Endothelial cell of umbilical vein (primary cell): ENCODE data around the gene CD163. TPM values are rescaled to one million over a fixed set of nuclear protein-coding genes. Genes with fewer than 3 reads are reported as not detected.

Experiments used
- BruUV-seq: library from RNA; stranded (reverse); fragments of 400-500 nt; replicated peaks from 2 replicates; lab custom pipeline; 2021; lab: Mats Ljungman, UMichigan
- CTCF ChIA-PET: fragments of 300-600, 350-600 bp; sonication (Branson Sonifier 250); formaldehyde crosslinking; loops from one replicate; lab custom pipeline; 2021; ENCODE audit warnings: antibody characterized with exemption, inconsistent platforms; lab: Charles Lee
- POLR2A ChIA-PET: fragments of 300-600, 350-600 bp; sonication (Branson Sonifier 250); formaldehyde crosslinking; loops from one replicate; lab custom pipeline; 2021; ENCODE audit warnings: antibody characterized with exemption, inconsistent platforms; lab: Charles Lee
- DNase-seq: peaks from one replicate; pipeline ENCODE4 v3.0.0-alpha.2; 2011; ENCODE audit warnings: low read depth, low spot score
- FAIRE-seq: peaks from 2 replicates; lab custom pipeline; 2011; peaks lifted over from hg19 to GRCh38; lab: Jason Lieb, UNC
- H2AFZ ChIP-seq: 2 replicates; pipeline ENCODE4 v1.6.0; 2012; ENCODE audit warnings: low read depth, low read length, control low read depth, inconsistent platforms
- H3K27ac ChIP-seq: 2 replicates; pipeline ENCODE4 v1.5.1; 2011; ENCODE audit warnings: low read depth, mild to moderate bottlenecking, control low read depth, low read length, moderate library complexity; ENCODE audit not compliant: insufficient read depth
- H3K27me3 ChIP-seq, 2 experiments: 2 replicates each; pipeline versions ENCODE4 v1.6.0 to v1.6.1; 2011; ENCODE audit warnings: low read length in 2 of 2, mixed read lengths in 1 of 2; ENCODE audit not compliant: control insufficient read depth in 2 of 2, insufficient read depth in 2 of 2
- H3K36me3 ChIP-seq, 2 experiments: 2 replicates in 1 of 2; 3 replicates in 1 of 2; pipeline ENCODE4 v1.5.1; 2011; ENCODE audit warnings: low read length in 2 of 2, mild to moderate bottlenecking in 1 of 2, moderate library complexity in 1 of 2; ENCODE audit not compliant: control insufficient read depth in 2 of 2, insufficient read depth in 2 of 2; ENCODE audit errors: extremely low read depth in 1 of 2
- H3K4me1 ChIP-seq: 3 replicates; pipeline ENCODE4 v1.5.1; 2011; ENCODE audit warnings: mild to moderate bottlenecking, low read length; ENCODE audit not compliant: control insufficient read depth, insufficient read depth; ENCODE audit errors: extremely low read depth
- H3K4me2 ChIP-seq: 2 replicates; pipeline ENCODE4 v1.6.1; 2011; ENCODE audit warnings: low read length, control low read depth, mixed read lengths; ENCODE audit not compliant: insufficient read depth
- H3K4me3 ChIP-seq, 3 experiments: fragments of 200-600 bp in 1 of 3; sonication (generic), shearing (Covaris generic) in 1 of 3; replicated peaks in 1 of 3; 2 replicates each; pipeline ENCODE4 v1.5.1; 2011 to 2016; ENCODE audit warnings: control low read depth in 3 of 3, low read length in 3 of 3, mild to moderate bottlenecking in 2 of 3, inconsistent platforms in 1 of 3, low read depth in 1 of 3, moderate library complexity in 1 of 3; ENCODE audit not compliant: insufficient read depth in 1 of 3
- H3K79me2 ChIP-seq: 2 replicates; pipeline ENCODE4 v1.6.0; 2012; ENCODE audit warnings: low read length, inconsistent platforms; ENCODE audit not compliant: control insufficient read depth, insufficient read depth
- H3K9ac ChIP-seq: replicated peaks from 2 replicates; pipeline ENCODE3; 2011; ENCODE audit warnings: low read length, control low read depth; ENCODE audit not compliant: insufficient read depth; ENCODE audit errors: extremely low read depth
- H3K9me1 ChIP-seq: replicated peaks from 3 replicates; pipeline ENCODE4 v1.6.0; 2011; ENCODE audit warnings: mild to moderate bottlenecking, low read length; ENCODE audit not compliant: control insufficient read depth, insufficient read depth; ENCODE audit errors: extremely low read depth
- H3K9me3 ChIP-seq: replicated peaks from 2 replicates; pipeline ENCODE4 v1.5.1; 2012; ENCODE audit warnings: low read length, inconsistent platforms; ENCODE audit not compliant: control insufficient read depth, insufficient read depth
- H4K20me1 ChIP-seq: replicated peaks from 2 replicates; pipeline ENCODE3; 2011; ENCODE audit warnings: mild to moderate bottlenecking, low read length; ENCODE audit not compliant: control insufficient read depth, insufficient read depth; ENCODE audit errors: extremely low read depth
- EZH2 ChIP-seq: IDR thresholded peaks from 2 replicates; pipeline ENCODE4 v1.6.1; 2012; ENCODE audit warnings: borderline replicate concordance, low read depth, mild to moderate bottlenecking, moderate library complexity, low read length, inconsistent platforms; ENCODE audit not compliant: severe bottlenecking
- FOS ChIP-seq: IDR thresholded peaks from 2 replicates; pipeline ENCODE4 v1.6.1; 2011; ENCODE audit warnings: mild to moderate bottlenecking, low read length, moderate library complexity, borderline replicate concordance; ENCODE audit not compliant: insufficient read depth
- GATA2 ChIP-seq: IDR thresholded peaks from 2 replicates; pipeline ENCODE4 v1.7.0; 2011; ENCODE audit warnings: low read depth, mild to moderate bottlenecking, moderate library complexity, mixed read lengths, low read length; ENCODE audit not compliant: insufficient read length, insufficient read depth
- JUN ChIP-seq: IDR thresholded peaks from 2 replicates; pipeline ENCODE4 v1.6.1; 2011; ENCODE audit warnings: borderline replicate concordance, low read depth; ENCODE audit not compliant: insufficient read length, insufficient read depth
- MYC ChIP-seq: IDR thresholded peaks from one replicate; pipeline ENCODE4 v1.6.1; 2011; ENCODE audit warnings: mild to moderate bottlenecking, low read depth, low read length
- POLR2A ChIP-seq: IDR thresholded peaks from 2 replicates; pipeline ENCODE4 v1.6.1; 2012; ENCODE audit warnings: low read depth, mild to moderate bottlenecking, control low read depth, low read length
- POLR2AphosphoS5 ChIP-seq: IDR thresholded peaks from 2 replicates; pipeline ENCODE4 v1.6.1; 2012; ENCODE audit warnings: low read depth, mild to moderate bottlenecking, control low read depth, low read length, moderate library complexity; ENCODE audit not compliant: insufficient read depth
- dilution Hi-C: fragments of 300-500 bp; cut with MboI; formaldehyde crosslinking; loops from one replicate; pipeline ENCODE4 v1.15.0; 2019; ENCODE audit warnings: low sequenced_read_pairs; ENCODE audit not compliant: extremely low pct_ligation_motif_present
- intact Hi-C: fragments of 100-400 bp; cut with micrococcal nuclease; formaldehyde crosslinking; loops from one replicate; pipeline ENCODE4 v1.10.0; 2022
- polyA plus RNA-seq, 4 experiments: library from polyadenylated mRNA; depleted of rRNA in 3 of 4; stranded (reverse) in 3 of 4; unstranded in 1 of 4; fragments of >200 nt; gene quantifications; 2 replicates each; pipeline versions ENCODE4 v1.2.1 to v1.2.3, GENCODE V29; 2011 to 2012; ENCODE audit warnings: missing spikeins in 1 of 4
- total RNA-seq: library from RNA; stranded (reverse); gene quantifications from 2 replicates; pipeline ENCODE4 v1.2.3, GENCODE V29; 2021
- TF ChIP-seq, protein P1 (sequence below): IDR thresholded peaks from 2 replicates; pipeline ENCODE4 v1.6.1; 2011; ENCODE audit not compliant: insufficient read depth, insufficient read length
- TF ChIP-seq, protein P2 (sequence below), 2 donors: IDR thresholded peaks; 1 replicate in 1 of 2; 2 replicates in 1 of 2; pipeline ENCODE4 v1.5.1; 2011; ENCODE audit warnings: low read length in 2 of 2, mild to moderate bottlenecking in 2 of 2, moderate library complexity in 2 of 2, control low read depth in 1 of 2, inconsistent platforms in 1 of 2, low read depth in 1 of 2; ENCODE audit not compliant: insufficient read depth in 1 of 2; ENCODE audit errors: extremely low read depth in 1 of 2

The CD163 gene
- total and polyA plus RNA-seq, 2 donors (not counting 3 experiments of a cell fraction or from before 2014, with no cell fraction given), result not detected

- no TSS peak for BruUV-seq
- FAIRE-seq (no peak), DNase-seq (no peak)
- dilution Hi-C loops, result no loop called here
- no peak for TF ChIP-seq GATA2
- TF ChIP-seq POLR2AphosphoS5, result no peak
- TF ChIP-seq EZH2, result no peak
- no peak for TF ChIP-seq MYC
- TF ChIP-seq JUN, result no peak
- no peak for TF ChIP-seq POLR2A
- TF ChIP-seq, protein P1, sequence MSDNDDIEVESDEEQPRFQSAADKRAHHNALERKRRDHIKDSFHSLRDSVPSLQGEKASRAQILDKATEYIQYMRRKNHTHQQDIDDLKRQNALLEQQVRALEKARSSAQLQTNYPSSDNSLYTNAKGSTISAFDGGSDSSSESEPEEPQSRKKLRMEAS, result no peak
- TF ChIP-seq, protein P2, sequence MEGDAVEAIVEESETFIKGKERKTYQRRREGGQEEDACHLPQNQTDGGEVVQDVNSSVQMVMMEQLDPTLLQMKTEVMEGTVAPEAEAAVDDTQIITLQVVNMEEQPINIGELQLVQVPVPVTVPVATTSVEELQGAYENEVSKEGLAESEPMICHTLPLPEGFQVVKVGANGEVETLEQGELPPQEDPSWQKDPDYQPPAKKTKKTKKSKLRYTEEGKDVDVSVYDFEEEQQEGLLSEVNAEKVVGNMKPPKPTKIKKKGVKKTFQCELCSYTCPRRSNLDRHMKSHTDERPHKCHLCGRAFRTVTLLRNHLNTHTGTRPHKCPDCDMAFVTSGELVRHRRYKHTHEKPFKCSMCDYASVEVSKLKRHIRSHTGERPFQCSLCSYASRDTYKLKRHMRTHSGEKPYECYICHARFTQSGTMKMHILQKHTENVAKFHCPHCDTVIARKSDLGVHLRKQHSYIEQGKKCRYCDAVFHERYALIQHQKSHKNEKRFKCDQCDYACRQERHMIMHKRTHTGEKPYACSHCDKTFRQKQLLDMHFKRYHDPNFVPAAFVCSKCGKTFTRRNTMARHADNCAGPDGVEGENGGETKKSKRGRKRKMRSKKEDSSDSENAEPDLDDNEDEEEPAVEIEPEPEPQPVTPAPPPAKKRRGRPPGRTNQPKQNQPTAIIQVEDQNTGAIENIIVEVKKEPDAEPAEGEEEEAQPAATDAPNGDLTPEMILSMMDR (IDR thresholded peaks at IDR 0.05; ENCODE audit: extremely low read depth in 1 of 2, insufficient read depth in 1 of 2, low read depth in 1 of 2, low read length in 2 of 2), result no peak
- TF ChIP-seq FOS, result no peak
- Histone ChIP-seq H3K4me2 (no peak overlapping the region), H3K9me1 (no peaks in the 10 kb centered on the region), H3K27me3 (peaks cover 9% of the 10 kb centered on the region in 2 experiments), H3K9me3 (no peaks in the 10 kb centered on the region), H3K27ac (no peak overlapping the region), H3K79me2 (no peaks in the 10 kb centered on the region), H2AFZ (no peak overlapping the region), H3K4me1 (no peaks in the 10 kb centered on the region), H4K20me1 (no peaks in the 10 kb centered on the region), H3K4me3 (no peak overlapping the region), H3K9ac (no peak overlapping the region), H3K36me3 (no peaks in the 10 kb centered on the region)
- ChIA-PET POLR2A (no interaction called here), CTCF (no interaction called here)
- intact Hi-C loops, result no loop called here
These were observed 5.9 kb downstream of the CD163 start for GRCh38 chr12:7497661-7498060.
